Stimulated activated CD4-positive, alpha-beta T cell treated with anti-CD3 and anti-CD28 coated beads, Interleukin-4, amount 100 ng/mL, for 24 hours (primary cell): ENCODE results near the gene TBC1D19.

ENCODE experiments used
- DNase-seq: peaks from one replicate; pipeline ENCODE4 v3.0.0-alpha.2; 2020

Gene TBC1D19

DNA sequence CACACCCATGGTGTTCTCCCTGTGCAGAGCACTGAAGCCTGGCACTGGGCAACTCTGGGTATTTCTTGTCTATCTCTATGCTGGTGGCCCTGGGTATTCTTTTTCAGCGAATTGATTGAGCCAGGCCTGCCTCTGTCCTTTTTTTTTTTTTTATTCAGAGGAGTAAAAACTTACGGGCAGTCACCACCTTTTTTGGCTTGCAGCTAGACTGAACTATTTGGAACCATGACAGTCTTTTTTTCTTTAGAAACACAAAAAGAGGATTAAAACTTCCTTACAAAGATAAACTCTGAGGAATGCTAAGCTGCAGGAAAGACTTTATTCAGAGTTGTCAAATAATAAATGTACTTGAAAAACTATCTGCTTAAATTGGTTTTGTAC, 157.6 kb downstream of the TBC1D19 start:
- DNase-seq: no peak

DNA sequence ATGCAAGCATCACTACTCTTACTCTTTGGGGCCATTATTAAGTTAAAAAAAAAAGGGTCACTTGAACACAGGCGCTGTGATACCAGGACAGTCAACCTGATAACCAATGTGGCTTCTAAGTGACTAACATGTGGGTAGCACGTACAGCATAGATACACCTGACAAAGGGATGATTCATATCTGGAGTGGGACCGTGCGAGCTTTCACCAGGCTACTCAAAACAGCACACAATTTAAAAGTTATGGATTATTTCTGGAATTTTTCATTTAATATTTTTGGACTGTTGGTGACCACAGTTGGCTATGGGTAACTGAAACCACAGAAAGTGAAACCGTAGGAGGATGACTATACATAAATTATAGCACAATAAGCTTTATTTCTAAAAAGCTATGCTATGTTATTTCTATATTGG, 162.9 kb downstream of the TBC1D19 start:
- peak; percentile 45 for DNase-seq

DNA sequence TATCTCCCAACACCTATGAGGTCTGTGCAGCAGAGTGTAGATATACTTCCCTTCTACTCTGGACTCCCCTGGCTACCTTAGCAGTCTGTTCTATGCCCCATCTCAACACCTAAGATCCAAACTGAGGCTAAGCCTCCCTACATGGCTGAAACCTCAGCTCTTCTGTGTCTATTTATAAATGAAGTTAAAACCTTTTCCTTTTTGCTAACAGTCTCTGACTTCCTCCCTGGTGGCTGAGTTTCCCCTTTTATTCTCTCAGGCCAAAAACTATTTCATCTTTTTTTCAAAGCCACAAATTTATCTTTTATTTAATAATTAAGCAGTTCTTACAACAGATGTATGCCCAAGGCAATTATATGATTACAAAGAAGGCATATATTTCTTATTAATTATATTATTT, 164.9 kb downstream of the TBC1D19 start:
- no peak for DNase-seq

DNA sequence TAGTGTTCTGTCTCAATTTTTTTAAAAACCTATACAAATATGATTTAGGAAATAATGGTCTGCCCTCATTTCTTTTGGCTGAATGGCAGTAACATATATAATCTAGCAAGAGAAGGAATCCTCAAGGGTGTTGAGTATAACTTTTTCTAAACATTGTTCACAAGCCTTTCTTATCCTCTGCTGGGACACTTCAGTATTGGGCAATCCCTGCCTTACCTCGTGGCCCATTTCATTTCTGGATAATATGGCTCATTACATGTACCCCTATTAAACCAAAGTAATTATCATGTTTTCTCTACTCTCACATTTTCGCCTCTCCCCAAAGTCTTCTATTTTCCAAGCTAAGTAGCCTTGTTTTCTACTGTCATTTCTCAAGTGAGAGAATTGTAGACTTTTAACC, 166.0 kb downstream of the TBC1D19 start:
- no peak for DNase-seq

DNA sequence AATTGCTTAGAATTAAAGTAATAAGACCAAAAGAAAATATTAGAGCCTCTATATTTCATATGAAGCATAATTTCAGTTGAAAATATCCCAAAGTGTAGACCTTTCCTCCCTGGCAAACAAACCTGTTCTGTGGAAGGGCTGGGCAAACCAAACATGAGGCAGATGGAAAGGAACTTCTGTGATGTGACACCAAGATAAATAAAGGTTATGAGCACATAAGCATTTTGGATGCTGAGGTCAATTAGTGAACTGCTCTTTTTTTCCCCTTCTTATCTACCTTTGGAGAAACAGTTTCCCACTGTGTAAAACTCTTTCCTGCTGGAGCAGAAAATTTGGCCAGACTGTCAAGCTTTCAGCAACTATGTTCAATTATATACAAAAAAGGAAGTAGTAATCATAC, 167.1 kb downstream of the TBC1D19 start:
- DNase-seq: no peak

DNA sequence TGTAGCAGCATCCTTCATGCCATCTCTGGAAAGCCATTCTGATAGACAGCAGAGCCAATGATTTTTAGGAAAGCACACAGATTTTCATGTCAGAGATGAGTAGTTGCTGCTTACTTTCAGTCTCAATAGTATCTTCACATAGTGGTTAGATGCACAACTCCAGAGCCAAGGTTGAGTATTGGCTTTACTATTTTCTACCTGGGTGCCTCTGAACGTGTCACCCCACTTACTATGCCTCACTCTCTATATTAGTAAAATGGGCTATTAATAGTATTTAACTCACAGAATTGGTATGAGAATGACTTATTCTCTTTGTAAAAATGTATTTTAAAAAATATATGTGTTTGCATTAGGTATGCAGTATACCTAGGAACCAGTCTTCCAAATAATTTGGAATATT, 168.0 kb downstream of the TBC1D19 start:
- no peak for DNase-seq

DNA sequence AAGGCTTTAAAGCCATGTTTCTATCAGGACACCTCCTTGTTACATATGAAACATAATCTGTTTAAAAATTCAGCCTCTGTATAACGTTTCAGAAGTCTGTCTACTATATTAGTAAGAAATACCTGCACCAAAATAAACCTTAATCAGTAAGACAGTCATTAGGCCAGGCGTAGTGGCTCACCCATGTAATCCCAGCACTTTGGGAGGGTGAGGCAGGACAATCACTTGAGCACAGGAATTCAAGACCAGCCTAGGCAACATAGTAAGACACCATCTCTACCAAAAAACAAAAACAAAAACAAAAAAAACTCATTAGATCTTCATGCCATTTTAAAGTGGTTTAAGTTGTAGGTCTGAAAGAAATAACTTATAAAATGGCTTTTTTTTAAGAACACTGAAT, 169.3 kb downstream of the TBC1D19 start:
- no peak for DNase-seq

DNA sequence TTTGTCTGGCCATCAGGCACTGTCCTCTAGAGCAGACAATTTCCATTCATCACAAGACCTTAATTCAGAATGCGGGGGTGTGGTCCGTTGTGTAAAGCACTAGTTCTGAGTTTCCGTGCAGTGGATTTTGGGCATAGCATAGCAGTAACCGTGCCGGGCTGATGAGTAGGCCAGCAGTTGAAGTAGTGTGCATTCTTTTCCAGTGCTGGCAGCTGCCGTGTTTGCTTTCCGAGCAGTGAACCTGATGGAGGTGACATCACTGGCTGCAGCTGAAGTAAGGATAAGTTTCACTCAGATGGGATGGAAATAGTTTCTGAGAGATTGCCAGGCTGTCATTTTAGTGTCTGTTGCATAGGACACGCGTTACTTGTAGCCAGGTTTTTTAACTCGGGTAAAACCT, 169.7 kb downstream of the TBC1D19 start:
- DNase-seq: no peak

DNA sequence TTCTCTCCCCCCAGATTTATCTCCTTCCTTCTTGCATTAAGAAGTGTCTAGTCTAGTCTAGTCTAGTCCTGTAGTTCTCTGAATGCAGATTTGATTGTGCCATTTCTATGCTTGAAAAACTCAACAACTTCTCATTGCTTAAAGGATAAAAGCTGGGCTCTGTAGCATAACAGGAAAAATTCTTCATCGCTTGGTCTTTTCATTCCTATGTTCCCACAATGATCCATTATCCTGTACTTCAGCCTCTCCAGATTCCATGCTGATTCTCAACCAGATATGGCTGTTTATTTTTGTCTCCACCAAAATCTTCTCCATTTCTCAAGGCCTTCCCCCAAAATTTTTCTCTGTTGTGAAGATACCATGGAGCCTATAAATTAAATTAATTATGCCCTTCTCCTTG, 173.9 kb downstream of the TBC1D19 start:
- no peak for DNase-seq

DNA sequence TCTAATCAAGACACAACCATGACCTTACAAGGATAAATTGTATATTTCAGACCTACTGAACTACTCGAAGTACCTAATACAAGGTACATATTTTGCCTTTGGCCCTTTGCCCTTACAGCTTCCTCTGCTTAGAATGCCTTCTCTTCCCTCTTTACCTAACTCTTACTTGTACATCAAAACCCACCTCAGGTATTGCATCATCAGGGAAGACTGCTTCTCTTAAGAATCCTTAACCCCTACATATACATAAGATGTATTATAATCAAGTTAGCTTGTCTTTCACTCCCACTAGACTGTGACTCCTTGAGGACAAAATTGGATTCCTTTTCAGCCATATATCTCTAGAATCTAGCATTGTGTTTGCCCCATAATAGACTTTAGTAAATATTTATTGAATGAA, 175.0 kb downstream of the TBC1D19 start:
- DNase-seq: no peak

DNA sequence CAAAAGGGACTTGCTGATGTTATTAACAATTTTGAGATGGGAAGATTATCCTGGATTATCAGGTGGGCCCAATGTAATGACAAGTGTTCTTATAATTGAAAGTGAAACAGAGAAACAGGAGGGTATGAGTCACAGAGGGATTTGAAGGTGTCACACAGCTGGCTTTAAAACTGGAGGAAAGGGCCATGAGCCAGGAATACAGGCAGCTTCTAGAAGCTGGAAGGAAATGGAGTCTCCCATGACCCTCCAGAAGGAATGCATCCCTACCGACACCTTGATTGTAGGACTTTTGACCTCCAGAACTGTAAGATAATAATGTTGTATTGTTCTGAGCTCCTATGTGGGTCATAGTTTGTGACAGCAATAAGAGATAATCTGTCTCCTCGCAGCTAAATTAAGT, 178.8 kb downstream of the TBC1D19 start:
- DNase-seq: no peak

DNA sequence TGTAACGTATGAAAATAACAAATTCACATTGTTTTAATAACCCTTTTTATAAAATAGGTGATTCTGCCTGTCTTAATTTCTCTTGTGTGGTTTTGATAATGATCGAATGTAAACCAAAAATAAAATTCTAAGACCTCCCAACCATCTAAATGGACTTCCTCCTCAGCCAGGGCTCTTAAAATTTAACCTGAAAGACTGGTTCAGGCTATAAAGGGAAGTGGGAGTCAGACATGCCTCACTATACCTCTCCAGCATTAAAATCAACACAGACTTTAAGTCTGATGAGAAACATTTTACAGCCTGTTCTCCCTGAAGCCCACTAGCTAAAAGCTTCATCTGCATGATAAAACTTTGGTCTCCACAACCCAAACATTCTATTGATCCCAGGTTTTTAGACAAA, 179.2 kb downstream of the TBC1D19 start:
- no peak for DNase-seq

DNA sequence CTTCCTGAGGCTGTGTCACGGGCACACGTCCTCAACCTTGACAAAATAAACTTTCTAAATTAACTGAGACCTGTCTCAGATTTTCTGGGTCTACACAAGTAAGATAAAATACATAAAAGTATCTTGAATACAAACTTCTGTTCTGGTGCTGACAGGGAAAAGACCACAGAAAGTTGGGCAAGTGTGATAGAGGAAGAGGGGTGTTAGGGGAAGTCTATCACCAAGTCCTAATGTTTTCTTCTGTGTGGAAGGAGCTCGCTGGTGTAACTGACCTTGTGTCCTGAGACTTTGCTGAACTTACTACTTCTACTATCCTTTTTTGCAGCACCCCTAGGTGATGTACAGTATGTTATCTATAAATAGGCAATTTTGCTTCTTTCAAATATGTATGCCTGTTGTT, 179.8 kb downstream of the TBC1D19 start:
- DNase-seq: no peak

DNA sequence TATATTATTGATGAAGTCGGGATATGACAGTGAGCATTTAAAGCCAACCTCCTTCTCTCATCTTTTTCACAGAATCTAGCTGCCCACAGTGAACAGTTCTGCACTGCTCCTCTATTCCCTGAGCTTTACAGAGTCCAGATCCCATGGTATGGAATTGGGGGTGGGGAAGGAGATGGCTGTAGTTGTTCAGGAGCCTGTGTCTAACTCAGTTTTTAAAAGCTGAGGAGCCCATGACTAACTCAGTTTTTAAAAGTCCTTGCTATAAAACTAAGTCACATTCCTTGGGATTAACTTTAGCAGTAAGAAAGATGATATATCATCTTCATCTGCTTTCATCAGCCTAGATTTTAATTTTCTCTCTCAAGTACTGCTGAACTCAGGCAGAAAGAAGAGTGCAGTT, 180.3 kb downstream of the TBC1D19 start:
- no peak for DNase-seq

DNA sequence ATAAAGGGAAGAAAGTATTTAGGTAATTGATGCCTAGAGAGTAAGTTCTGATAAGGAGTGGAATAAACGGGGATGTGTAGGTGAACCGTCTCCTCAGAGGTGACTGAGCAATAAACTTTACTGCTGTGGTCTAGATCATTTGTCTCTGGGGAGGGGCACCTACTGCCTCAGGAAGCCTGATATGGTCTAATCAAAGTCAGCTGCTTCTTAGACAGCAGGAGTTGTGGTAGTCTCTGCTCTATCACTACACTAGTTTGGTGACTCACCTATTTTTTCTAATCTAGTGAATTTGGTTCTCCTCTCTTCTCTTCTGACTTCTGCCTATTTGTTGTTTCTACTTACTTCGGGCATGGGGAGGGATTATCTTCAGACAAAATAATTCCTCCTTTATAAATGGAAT, 181.6 kb downstream of the TBC1D19 start:
- DNase-seq: no peak

DNA sequence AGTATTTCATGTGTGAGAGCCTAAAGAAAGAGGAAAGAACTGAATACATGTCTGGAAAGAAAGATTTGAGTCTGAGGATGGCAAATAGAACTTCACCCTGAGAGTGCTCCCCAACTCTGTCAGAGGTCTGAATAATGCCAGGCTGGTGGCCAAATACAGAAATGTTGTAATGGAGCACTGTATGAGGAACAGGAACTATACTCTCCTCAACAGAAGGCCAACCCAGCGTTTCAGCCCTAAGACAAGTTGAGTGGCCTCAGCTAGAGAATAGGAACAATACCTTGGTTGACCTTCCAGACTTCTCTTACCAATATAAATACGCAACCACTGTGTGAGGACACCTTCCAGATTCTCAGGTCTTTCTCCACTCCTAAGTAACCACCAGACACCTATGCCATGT, 182.3 kb downstream of the TBC1D19 start:
- DNase-seq: no peak

DNA sequence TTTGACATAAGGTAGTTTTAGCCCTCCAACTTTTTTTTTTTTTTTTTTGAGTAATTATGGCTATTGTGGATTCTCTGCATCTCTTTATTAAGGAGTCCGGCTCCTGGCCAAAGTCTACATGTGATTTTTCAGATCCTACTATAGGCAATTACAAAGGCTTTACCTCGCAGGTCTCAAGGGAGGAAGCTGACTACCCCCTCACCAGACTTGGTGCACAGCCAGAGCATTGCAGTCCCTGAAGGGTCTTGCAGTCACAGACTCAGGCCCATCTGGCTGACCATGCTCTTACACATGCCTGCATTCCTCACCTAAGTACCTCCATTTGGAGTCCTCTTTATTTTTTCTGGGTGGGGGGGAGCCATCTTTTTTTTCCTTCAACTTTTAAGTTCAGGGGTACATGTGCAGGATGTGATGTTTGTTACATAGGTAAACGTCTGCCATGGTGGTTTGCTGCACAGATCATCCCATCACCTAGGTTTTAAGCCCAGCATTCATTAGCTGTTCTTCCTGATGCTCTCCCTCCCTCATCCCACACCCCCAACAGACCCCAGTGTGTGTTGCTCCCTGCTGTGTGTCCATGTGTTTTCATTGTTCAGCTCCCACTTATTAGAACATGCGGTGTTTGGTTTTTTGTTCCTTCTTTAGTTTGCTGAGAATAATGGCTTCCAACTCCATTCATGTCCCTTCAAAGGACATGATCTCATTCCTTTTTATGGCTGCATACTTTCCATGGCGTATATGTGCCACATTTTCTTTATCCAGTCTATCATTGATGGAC, 188.4 kb downstream of the TBC1D19 start:
- DNase-seq: no peak

DNA sequence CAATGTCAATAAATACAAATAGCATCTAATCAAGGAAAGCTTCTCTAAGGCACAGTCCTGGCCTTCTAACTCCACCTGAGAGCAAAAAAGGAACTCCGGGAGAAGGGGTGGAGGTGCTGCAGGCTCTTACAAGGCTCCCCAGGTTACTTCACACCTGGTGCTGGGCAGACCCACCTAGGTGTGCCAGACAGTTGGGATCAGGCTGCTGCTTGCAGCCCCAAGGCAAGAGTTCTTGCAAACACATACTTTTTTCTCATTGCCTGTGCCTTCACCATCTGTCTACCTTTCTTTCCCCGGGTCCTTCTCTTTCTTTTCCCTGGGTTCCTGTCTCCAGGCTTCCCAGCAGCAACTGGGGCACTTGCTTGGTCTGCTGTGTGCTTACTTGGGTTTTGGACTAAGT, 195.3 kb downstream of the TBC1D19 start:
- DNase-seq: no peak

DNA sequence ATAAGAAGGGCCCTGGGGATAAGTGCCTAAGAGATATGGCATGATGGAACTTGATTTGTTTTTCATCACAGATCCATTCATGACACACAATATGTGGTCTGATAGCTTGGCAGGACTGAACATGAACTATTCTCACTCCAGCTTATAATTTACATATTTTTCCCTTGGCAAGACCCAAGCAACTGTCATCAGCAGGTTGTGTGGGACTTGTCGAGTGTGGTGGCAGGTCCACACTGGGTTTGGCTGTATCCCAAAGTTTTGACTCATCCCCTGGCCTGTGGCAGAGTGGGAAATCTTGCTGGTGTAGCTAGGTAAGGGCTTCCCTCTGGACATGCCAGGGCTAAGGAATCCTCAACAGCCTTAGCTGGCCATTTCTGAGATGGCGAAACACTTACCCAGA, 195.8 kb downstream of the TBC1D19 start:
- no peak for DNase-seq

DNA sequence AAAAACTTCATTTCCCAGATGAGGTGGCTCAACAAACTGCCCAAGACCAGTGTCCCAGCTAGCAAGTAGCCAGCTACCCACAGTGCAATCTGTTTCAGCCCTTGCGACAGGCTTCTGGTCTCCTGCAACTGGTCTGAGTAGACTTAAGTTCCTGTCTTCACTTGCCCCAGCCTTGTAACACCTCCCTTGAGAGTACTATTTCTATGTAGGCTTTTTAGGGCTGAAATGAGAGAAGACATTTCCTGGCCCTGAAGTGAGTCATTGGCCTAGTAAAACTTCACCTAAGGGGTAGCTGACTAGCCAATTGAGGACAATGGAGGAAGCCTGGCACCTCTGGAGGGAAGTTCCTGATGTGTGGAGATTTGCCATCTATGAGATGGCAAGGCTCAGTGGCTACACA, 196.7 kb downstream of the TBC1D19 start:
- no peak for DNase-seq

DNA sequence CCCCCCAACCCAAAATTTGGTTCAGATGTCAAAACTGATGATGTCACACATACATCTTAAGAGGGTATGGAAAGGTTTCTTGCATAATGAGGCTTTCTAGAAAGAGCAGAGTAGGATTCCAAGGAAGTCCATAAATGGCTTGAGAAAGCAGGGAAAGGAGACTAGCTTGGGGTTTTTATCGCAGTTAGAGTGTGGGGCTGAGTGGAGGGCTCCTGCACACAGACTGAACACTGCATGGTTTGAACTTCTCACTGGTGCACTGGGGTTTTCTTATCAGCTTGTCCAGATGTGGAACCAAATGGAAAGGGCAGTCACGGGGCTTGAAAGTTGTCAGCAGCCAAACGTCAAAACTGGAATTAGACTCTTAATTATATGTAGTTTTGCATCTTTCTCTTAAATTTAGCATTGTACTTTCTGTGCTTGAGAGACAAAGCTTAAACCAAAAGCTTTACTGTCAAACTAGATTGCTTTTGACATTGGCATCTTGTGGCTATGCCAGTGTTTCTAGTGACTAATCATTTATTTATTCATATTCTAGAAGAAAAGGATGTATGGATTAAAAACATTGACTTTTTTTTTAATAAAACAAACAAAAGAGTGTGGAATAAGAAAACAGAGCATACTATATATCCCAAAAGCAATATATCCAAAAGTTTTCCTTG, 198.4 kb downstream of the TBC1D19 start:
- no peak for DNase-seq

DNA sequence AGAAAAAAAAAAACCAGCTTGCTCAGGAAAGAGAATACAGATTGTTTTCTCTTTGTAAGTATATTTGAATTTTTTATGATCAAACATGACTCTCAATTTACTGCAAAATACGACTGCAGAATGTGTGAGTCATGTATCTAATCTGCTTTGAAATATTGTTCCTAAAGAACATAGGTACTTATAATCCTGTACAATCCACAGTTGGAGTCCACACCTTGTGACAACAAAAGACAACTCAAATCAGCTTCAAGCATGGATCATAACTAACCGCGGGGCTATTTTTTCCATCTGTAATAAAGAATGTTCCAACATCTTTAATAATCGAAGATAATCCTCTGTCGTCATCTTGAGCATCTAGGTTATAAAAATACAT, 198.9 kb downstream of the TBC1D19 start:
- DNase-seq: no peak

DNA sequence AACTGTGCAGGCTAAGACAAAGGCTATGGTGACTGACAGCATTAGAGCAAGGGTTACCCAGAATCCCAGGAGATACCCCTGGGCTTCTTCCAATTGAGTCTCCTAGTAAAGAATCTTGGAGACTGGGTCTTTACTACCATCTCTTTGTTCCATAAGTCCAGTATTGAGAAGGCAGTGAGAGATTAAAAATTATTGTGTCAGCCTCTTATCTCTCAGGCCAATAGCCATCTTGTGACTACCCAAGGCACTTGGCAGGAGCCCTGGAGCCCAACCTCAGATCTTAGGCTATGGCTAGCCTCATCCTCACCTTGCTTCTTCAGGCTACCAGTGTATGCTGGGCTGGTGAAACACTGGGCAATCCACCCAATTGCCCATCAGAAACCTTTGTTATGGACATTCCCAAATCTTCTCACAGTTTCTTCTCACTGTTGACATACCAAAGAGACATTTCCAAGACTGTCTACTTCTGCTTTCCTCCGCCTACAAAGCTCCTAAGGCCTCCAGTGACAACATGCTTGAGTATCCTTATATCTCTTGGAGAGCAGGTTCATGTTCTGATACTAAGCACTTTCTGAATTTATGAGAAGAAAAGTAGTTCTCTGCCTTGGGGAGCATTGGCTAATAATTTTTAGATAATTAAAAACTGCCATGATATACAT, 200.5 kb downstream of the TBC1D19 start:
- no peak for DNase-seq

DNA sequence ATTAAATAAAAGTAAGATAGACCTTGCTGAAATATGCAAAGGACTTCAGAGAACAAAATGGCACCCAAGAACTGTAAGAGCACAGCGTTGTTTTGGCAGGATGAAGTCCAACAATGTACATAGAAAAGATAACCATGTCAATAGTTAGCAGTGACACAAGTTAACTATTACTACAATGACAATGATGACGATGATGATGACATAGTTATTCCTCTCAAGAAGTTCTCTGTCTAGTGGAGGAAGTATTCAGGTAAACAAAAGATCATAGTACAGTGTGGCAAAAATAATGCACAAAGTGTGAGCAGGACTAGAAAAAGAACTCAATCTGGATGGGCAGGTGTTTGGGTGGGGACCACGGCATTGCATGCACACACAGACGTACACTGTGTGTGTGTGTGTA, 201.4 kb downstream of the TBC1D19 start:
- DNase-seq: no peak

DNA sequence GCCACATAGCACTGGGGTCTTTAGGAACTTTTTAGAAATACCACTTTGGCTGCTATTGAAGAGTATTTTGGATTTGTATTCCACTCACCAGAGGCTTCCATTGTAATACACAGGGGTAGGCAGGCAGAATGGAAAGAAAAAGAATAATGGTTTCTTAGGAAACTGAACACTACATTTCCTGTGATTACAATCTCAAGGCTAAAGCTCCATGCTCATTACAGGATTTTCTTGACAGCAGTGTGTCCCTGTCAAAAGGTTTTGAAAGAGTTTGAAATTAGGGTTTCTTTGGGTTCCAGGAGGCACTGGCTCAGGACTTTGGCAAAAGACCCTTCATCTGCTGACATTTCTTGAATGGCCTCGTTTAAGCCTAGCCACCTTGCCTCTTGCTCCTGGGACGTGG, 201.9 kb downstream of the TBC1D19 start:
- no peak for DNase-seq
